ENCODE data around the gene ANGEL2.

DNA sequence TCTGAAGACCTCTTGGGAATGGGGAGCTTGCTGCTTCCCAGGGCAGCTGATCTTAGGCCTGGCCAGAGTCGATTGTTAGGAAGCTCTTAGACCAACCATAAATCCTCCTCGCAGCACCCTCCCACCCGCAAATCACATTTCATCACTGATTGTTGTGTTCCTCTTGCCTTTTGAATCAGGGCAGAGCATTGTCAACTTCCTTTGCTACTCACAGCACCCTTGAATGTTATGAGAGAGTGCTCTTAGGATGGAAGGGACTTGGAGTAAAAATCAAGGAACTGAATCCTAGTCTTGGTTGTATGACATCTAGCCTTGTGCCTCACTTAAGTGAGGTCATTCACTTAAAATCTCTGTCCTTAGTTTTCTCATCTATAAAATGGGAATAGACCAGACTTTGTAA lies 62.3 kb downstream of the ANGEL2 start:
- TF ChIP-seq CTCF (IDR thresholded peaks at IDR 0.05; ENCODE audit: poor library complexity), result no peak
- TF ChIP-seq EZH2phosphoT487 (IDR thresholded peaks at IDR 0.05; ENCODE audit: low read depth, severe bottlenecking, unreplicated experiment), result no peak
- no peak for TF ChIP-seq EZH2 (IDR thresholded peaks at IDR 0.05; ENCODE audit: borderline replicate concordance)
